Left ventricle myocardium inferior (tissue), 1 donor: Measurements from ENCODE around the gene C5orf34. TPM values are rescaled to one million over a fixed set of nuclear protein-coding genes. Genes with fewer than 3 reads are reported as not detected.

Experiments
- DNase-seq: peaks from one replicate; pipeline ENCODE4 v3.0.0-alpha.2; 2020
- H3K27ac ChIP-seq: fragments of 200-600 bp; replicated peaks from 2 replicates; pipeline ENCODE4 v1.8.0; 2021
- H3K27me3 ChIP-seq: fragments of 200-600 bp; 2 replicates; pipeline ENCODE4 v1.8.0; 2021; ENCODE audit warnings: low read depth
- H3K36me3 ChIP-seq: fragments of 200-600 bp; 2 replicates; pipeline ENCODE4 v1.8.0; 2021
- H3K4me1 ChIP-seq: fragments of 200-600 bp; 2 replicates; pipeline ENCODE4 v1.8.0; 2021
- H3K4me3 ChIP-seq: fragments of 200-600 bp; 2 replicates; pipeline ENCODE4 v1.8.0; 2021; ENCODE audit warnings: mild to moderate bottlenecking, moderate library complexity
- H3K9me3 ChIP-seq: fragments of 200-600 bp; replicated peaks from 2 replicates; pipeline ENCODE4 v1.8.0; 2021
- intact Hi-C: fragments of 100-400 bp; cut with micrococcal nuclease; formaldehyde crosslinking; loops from one replicate; pipeline ENCODE4 v1.11.0; 2022
- total RNA-seq: library from RNA; stranded (reverse); fragmentation: NEBNext Ultra II Directional; extraction: Animal tissue kit (Norgen Biotek cat#: 25700); gene quantifications from one replicate; pipeline ENCODE4 v1.2.1, GENCODE V29; 2021
- TF ChIP-seq, protein P1 (sequence below): fragments of 200-600 bp; IDR thresholded peaks from 2 replicates; pipeline ENCODE4 v1.8.0; 2021; ENCODE audit warnings: antibody characterized with exemption, mild to moderate bottlenecking, borderline replicate concordance
- donor health status: DM: no; HTN: yes; CAD: no; lungs with severe emphysema.

The C5orf34 gene
- total RNA-seq, 1 donor from 2014 or later, result 0.22 TPM

DNA sequence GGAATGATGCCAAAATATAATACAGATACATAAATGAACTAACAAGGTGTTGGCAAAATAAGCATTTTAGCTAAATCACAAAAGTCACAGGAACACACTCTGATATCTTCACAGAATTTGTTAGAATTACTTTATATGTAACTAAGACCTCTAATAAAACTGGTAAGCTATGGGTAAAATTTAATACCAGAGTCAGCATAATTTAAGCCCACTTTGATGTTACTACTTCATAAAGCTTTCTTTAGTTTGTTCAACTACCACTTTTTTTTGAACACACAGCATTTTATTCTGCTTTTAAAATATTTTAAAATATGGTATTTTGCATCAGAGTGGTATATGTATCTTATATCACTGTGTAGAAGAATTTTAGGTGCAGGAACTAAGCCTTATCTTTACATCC, 22.0 kb upstream of the C5orf34 start:
- Histone ChIP-seq H3K4me1 (no peaks in the 10 kb centered on the region), H3K9me3 (no peaks in the 10 kb centered on the region), H3K36me3 (peaks cover 85% of the 10 kb centered on the region), H3K27ac (no peak overlapping the region), H3K27me3 (no peaks in the 10 kb centered on the region), H3K4me3 (no peak overlapping the region)
- intact Hi-C loops, result no loop called here
- DNase-seq, result no peak
- TF ChIP-seq, protein P1, sequence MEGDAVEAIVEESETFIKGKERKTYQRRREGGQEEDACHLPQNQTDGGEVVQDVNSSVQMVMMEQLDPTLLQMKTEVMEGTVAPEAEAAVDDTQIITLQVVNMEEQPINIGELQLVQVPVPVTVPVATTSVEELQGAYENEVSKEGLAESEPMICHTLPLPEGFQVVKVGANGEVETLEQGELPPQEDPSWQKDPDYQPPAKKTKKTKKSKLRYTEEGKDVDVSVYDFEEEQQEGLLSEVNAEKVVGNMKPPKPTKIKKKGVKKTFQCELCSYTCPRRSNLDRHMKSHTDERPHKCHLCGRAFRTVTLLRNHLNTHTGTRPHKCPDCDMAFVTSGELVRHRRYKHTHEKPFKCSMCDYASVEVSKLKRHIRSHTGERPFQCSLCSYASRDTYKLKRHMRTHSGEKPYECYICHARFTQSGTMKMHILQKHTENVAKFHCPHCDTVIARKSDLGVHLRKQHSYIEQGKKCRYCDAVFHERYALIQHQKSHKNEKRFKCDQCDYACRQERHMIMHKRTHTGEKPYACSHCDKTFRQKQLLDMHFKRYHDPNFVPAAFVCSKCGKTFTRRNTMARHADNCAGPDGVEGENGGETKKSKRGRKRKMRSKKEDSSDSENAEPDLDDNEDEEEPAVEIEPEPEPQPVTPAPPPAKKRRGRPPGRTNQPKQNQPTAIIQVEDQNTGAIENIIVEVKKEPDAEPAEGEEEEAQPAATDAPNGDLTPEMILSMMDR, result no peak

DNA sequence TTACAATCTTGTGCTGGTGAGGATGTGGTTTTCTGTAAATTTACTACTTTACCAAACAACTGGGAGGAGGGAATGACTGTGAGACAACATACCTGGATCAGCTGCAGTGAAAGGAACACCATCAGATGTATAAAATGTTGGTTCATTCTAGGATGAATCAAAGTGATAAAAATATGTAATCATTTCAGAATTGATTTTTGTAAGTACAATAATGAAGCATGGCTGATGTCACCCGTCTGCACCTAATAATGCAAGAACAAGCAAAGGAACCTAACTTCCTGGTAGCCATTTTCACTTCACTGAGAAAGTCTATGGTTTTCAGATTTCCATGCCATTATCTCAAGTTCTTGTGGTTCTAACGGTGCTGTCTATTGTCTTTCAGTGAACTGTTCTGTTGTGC, 18.7 kb upstream of the C5orf34 start:
- TF ChIP-seq, protein P1, result no peak
- no peaks in the 10 kb centered on the region for H3K4me1 ChIP-seq
- peaks cover 98% of the 10 kb centered on the region for H3K36me3 ChIP-seq
- no peak overlapping the region for H3K4me3 ChIP-seq
- DNase-seq, result no peak
- intact Hi-C loops, result no loop called here
- no peak overlapping the region for H3K27ac ChIP-seq
- no peaks in the 10 kb centered on the region for H3K9me3 ChIP-seq
- no peaks in the 10 kb centered on the region for H3K27me3 ChIP-seq

- DNase-seq, result no peak
- Histone ChIP-seq H3K36me3 (peaks cover 87% of the 10 kb centered on the region), H3K27ac (no peak overlapping the region), H3K4me1 (no peaks in the 10 kb centered on the region), H3K27me3 (no peaks in the 10 kb centered on the region), H3K9me3 (no peaks in the 10 kb centered on the region), H3K4me3 (no peak overlapping the region)
- TF ChIP-seq, protein P1, result no peak
- intact Hi-C loops, result no loop called here
These were observed 15.7 kb upstream of the C5orf34 start for GRCh38 chr5:43530648-43531047.

DNA sequence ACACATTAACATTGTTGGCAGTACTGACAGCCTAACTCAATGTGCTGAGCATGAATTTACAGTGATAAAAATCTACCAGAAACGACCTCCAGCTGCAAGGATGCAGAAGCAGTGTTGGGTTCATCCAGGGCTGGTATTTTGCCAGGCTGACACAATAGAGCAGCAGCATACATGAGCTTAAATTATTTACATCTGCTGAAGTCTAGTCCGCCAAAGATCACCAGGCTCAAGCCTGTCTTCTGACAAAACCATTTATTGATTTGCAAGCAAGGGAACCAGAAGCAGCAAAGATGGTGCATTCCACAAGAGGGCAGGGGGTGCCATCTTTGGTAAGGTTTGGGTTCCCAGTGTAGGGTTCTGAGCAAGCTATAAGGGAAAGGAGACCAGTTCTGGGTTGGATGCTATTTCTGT, 8.7 kb upstream of the C5orf34 start:
- H3K36me3 ChIP-seq, result peaks cover 45% of the 10 kb centered on the region
- intact Hi-C loops, result no loop called here
- H3K9me3 ChIP-seq, result no peaks in the 10 kb centered on the region
- no peak overlapping the region for H3K27ac ChIP-seq
- no peaks in the 10 kb centered on the region for H3K4me1 ChIP-seq
- no peaks in the 10 kb centered on the region for H3K27me3 ChIP-seq
- no peak overlapping the region for H3K4me3 ChIP-seq
- TF ChIP-seq, protein P1, result no peak
- DNase-seq, result no peak

- intact Hi-C loops, result no loop called here
These were observed 5.7 kb upstream of the C5orf34 start for GRCh38 chr5:43520615-43521014.

More at GRCh38 chr5:43520615-43521014, 5.7 kb upstream of the C5orf34 start:
- no peak overlapping the region for H3K4me3 ChIP-seq
- no peaks in the 10 kb centered on the region for H3K9me3 ChIP-seq
- H3K27ac ChIP-seq, result no peak overlapping the region
- H3K36me3 ChIP-seq, result peaks cover 26% of the 10 kb centered on the region
- no peaks in the 10 kb centered on the region for H3K27me3 ChIP-seq
- H3K4me1 ChIP-seq, result peaks cover 4% of the 10 kb centered on the region
- TF ChIP-seq, protein P1, result no peak
- no peak for DNase-seq
